NCI-H524 treated with DMSO at 0.1 percent for 48 hours (cell line): ENCODE results near the gene ITPR1.

Experiments
- DNase-seq: peaks from one replicate; lab custom pipeline; 2025; lab: John Stamatoyannopoulos, UW

ITPR1 gene

GRCh38 chr3:4491855-4492207, 1.3 kb upstream of the ITPR1 start:
- DNase-seq, result no peak

DNA sequence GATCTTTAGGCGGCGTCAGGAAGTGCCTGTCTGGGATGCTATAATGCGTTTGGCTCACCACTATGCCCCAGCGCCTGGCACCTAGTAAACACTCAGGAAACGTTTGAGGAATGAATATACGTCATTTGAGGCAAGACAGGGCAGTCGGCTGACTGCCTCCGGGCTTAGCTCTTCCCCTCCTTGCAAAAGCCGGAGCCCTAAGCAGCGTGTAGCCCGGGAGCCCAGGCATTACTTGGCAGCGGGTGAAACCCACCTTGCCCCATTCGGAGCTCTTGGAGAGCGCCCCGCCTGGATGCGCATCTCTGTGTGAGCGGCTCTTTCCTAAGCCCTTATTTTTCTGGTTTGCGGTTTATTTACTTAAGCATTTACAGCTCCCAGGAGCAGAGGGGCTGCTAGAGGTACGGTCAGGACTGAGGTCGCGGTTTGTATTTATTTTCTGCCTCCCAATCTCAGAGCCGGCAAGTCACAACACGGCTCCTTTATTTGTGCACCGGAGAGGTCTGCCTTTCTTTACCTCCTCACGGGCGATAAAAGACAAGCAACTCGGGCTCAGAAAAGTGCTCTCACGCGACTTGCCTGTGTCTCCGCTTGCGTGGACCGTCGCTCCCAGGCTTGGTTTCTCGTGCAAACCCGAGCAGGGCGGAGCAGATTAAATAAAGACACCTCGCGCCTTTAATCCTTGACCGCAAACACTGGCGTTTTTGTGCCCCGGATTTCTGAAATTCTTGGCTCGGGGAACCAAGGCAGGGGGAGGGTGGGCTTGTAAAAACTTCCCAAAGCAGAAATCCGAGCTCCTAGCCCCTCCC, 737 bp upstream of the ITPR1 start:
- peak; percentile 51 for DNase-seq

DNA sequence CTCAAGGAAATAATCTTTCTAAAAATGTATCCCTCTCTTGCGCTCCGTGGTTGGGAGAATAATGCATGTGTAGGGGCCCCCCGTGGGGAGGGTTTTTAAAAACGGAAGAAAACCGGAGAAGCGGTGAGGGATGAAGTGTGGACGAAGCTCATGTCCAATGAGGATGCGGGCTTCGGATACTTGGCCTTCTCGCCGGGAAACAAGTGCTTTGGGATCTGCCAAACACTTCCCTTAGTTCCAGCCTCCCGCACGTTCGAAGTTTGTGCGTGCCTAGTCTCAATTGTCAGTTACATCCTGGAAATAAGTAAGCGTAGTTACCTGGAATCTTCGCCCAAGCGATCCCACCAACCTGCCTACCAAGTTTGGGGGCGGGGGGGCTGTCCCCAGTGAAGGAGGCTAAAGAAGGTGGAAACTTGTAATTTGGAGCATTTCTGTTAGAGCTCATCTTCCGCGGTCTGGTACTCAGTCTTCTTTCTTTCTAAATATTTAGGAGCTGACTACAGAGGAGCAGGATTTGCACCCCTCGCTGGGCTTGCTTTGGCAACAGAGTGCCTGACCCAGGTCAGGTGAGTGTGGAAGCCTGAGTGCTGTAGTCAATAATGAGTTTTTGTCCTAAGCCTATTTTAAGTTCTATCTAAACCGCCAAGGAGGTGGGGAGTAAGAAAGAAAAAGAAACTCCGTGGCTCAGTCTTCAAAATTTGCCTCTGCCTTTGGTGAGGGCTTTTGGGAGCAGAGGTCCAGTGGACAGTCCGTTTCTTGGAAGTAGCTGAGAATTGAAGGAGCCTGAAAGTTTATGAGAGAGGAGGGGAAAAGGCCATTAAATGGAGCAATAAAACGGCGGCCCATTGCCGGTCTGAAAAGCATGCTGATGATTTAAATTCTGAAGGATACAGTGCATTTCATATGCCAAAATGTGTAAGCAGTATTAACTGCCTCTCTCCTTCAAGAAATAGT, 1.1 kb downstream of the ITPR1 start:
- DNase-seq, result no peak

- no peak for DNase-seq
Observed at GRCh38 chr3:4494895-4495264, 1.7 kb downstream of the ITPR1 start.

GRCh38 chr3:4495294-4496086, 2.3 kb downstream of the ITPR1 start:
- no peak for DNase-seq

DNA sequence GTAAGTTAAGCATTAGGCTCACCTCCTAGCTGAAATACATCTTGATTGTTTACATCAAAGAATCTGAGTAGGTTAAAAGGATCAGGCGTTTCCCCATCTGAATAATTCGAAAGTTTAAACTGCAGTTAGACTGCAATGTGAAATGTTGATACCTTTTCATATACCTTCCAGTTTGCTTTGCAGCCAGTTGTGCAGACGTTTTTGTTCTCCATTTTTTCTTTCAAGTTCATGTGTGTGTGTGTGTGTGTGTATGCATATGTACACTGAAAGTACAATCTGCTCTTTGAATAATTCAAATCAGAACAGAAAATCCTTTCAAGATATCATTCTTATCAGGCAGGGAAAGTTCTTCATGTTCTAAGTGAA, 2.9 kb downstream of the ITPR1 start:
- no peak for DNase-seq

DNA sequence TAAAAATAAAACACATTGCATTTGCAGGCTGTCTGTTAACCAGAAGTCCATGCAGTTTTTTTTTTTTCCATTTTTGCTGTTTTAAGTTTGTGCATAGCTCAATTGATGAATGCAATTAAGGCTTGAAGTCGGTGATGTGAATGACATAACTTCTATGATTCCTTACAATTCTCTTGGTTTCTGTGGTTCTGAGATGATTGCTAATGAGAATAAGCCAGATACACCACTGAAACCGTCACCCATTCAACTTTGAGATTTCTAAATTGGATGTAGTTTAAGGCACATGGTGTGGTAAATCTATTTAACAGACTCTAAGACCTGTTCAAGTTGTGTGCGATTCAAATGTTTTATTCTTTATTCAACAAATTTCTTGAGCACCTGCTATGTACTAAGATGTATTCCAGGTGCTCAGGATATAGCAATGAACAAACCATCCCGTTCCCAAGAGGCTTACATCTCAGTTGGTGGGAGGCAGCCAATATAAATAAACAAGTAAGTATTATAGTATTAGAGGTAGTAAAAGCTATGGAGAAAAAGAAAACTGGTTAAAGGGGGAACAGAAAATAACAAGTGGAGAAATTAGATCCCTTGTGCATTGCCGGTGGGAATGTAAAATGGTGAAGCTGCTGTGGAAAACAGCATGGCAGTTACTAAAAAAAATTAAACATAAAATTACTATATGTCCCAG, 4.0 kb downstream of the ITPR1 start:
- DNase-seq, result no peak

GRCh38 chr3:4497843-4498324, 4.7 kb downstream of the ITPR1 start:
- DNase-seq, result no peak

GRCh38 chr3:4498446-4498845, 5.3 kb downstream of the ITPR1 start:
- DNase-seq, result no peak

DNA sequence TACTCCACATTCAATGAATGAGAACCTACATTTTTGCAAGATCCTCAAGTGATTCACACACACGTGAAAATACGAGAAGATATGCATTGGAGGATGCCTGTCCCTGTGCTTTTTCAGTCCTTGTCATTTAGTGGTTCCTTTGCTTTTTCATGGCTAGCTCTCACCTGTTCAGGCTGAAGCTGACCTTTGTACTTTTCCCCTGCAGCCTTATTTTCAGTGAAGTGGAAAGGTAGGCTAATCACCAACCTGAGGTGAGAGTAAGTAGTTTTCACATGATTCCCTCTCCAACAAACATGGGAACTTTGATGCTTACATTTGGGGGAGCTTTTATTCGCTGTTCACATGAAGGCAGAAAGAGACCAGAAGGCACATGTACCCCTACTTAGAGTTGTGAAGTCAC, 8.3 kb downstream of the ITPR1 start:
- no peak for DNase-seq

DNA sequence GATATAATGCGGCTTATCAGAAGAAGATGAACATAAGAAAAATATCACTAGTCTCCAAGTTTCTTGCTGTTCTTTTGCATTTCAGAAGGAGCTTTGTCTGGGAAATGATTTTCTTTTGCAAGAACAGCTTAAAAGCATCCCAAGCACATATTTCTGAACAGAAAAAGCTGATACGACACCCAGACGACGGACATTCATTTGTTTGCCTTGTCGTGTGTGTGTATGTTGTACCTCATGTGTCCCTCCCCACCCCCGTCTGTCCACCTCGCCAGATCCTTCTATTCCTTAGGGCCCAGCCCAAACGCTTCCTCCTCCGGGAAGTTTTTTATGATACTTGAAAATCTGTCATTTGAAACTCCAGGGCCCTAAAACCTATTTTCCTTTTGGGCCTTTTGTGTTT, 8.8 kb downstream of the ITPR1 start:
- no peak for DNase-seq

DNA sequence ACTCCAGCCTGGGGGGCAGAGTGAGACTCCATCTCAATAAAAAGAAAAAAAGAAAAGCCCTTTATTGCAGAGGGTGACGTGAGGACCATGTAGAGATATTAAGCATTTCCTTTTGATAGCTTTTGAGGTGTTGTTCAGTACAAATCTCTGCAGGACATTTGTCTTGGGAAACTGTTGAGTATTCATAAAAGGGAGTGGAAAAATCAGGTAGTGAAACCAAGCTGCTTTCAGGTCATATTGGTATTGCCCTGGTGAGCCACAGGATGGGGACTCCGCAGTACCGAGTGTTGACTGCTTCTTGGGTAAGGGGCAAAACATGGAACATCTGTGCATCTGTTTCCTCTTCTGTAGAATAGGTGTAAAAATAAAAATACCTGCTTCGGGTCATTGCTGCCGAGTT, 9.9 kb downstream of the ITPR1 start:
- no peak for DNase-seq

- no peak for DNase-seq
Observed at GRCh38 chr3:4504340-4505261, 11.5 kb downstream of the ITPR1 start.

GRCh38 chr3:4505688-4506558, 12.8 kb downstream of the ITPR1 start:
- DNase-seq, result no peak

DNA sequence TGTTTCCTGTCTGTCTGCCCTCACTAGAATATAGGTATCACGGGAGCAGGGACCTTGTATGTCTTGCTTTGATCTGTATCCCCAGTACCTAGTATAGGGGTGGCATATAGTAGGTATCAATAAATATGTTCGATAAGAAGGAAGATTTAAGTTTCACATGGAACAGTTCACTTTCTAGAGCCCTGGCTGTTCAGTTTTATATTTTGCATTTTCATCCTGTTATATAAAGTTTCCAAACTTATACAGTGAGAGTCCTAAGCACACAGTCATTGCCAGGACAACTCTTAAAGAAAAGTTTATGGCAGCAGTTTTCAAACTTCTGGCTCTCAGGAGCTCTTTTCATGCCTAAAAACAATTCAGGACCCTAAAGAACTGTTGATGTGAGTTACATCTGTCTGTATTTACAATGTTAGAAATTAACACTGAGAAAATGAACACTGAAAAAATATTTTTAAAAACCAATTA, 13.4 kb downstream of the ITPR1 start:
- DNase-seq, result no peak

DNA sequence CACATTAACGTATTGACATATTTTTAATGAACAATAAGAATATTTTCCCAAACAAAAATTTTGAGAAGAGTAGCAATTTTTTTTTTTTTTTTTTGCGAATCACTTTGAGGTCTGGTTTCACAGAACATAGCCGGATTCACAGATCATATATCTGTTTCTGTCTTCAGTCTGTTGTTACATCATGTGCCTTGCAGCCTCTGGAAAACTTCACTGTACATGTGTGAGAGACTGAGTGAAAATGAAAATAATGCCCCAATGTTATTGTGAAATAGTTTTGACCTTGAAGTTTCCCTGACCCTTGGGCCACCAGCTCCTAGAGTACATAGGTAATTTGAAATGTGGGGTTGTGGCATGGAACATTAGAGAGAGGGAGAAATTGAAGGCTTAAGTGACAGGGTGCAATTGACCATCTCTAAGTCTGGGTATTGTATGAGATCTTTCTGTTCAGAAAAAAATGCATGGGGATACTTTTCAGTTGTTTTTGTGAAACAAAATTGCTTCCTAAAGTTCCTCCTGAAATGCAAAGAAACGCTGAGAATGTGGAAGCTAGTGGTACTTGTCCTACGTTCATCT, 14.0 kb downstream of the ITPR1 start:
- DNase-seq, result no peak

DNA sequence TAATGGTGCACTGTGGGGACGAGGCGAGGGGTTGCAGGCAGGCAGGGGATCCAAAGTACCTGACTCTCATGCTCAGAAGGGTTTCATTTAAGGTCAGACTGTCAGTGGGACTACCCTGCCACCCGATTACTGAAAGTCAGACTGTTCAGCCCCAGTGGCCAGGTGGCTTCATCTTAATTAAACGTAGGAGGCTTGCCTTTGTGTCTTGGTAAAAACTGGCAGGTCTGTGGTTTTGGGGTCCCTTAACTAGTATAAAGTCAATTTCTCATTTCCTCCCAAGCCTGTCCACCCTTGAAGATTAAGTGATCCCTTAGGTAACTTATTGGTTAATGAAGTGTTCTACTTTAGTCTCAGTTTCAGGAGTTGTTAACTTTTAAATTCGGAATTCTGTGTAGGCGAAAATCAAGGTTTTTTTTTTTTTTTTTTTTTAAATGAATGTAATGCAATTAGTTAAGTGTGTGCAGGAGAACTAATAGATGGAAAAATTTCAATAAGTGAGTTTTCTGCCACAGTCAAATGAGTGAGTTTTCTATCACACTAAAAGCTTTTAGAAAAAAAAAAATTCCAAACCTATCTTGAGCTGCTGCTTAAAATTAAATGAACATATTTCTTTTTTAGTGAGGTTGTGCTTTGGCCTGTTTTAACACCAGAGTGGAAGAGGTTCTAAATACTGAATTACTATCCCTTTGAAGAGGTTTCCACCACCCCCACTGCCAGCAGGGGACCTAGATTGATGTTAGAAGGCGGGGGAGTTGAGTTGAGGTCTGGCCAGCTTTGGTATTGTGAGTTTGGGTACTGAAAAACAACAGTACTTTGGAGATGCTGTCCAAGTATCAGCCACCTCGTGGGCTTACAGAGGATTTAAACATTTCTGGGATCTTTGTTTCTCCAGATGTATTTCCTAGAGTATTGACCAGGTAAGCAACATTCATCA, 15.2 kb downstream of the ITPR1 start:
- DNase-seq, result no peak

DNA sequence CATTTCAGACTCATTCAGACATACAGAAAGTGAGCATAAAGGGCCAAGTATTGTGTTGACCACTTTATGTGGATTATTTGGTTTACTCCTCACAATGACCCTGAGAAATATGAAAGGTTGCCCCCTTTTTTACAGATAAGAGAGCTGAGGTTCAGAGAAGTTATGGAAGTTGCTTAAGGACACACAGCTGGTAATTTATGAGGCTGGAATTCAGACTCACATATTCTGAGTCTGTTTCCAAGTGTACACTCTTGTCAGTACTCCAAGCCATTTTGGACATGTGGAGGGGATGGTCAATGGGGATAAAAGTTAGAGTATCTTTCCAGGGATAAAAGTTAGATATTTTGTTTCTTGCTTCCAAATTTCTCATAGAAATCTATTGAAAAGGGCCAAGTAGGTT, 15.9 kb downstream of the ITPR1 start:
- no peak for DNase-seq
